HG02623 (cell line): Measurements from ENCODE around the gene GNS.

ENCODE experiments used
- ATAC-seq: cut with Tn5 transposase; IDR thresholded peaks from one replicate; pipeline ENCODE4 v1.9.1; 2021; ENCODE audit warnings: moderate library complexity; ENCODE audit not compliant: unreplicated experiment

The GNS gene

DNA sequence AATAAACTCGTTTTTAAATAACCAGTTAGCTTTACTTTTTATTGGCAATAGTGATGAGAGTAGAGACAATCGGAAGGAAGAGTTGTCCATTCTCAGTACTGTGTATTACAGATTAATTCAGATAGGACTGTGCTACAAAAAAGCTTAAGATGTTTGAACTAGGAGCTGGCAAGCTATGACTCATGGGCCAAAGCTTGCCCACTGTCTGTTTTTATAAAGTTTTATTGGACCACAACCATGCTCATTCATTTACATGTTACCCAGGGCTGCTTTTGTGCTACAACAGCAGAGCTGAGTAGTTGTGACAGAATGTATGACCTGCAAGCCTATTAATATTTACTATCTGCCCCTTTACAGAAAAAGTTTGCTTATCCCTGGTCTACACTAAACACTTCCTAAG is 19.4 kb downstream of the GNS start:
- ATAC-seq = no peak

DNA sequence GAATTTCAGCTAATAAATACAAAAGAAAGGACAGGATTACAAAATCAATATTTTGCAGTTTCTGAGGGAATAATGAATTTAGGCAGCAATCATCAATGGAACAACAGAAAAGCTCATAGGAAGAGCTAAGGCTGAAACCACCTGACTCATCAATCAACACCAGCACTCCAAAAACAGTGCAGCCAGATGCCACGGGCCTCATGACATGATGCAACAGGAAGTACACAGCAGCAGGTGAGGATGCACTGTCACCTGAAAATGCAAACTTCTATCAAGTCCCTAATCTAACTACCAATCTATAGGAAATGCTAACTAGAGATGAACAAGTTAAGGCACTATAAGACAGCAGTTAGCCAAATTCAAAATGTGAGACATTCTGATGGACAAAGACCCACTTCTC is 21.7 kb downstream of the GNS start:
- no peak for ATAC-seq

DNA sequence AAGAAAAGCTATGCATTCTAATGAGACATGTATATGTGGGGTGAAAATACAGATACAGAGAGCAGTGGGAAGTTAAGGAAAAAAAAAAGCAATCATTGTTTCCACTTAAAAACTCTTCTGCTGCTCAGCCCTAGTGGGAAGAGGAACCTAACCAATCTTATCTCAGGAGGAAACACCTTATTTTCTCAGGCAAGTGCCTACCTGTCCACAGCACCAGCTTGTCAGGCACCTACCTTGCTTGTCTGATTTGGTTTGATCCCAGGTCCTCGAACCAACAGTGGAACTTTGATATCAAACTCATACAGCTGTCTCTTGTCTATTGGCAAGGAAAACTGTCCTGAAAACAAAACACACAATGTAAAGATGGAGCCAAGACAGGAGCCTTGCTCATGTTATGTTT is 22.4 kb downstream of the GNS start:
- ATAC-seq = no peak

DNA sequence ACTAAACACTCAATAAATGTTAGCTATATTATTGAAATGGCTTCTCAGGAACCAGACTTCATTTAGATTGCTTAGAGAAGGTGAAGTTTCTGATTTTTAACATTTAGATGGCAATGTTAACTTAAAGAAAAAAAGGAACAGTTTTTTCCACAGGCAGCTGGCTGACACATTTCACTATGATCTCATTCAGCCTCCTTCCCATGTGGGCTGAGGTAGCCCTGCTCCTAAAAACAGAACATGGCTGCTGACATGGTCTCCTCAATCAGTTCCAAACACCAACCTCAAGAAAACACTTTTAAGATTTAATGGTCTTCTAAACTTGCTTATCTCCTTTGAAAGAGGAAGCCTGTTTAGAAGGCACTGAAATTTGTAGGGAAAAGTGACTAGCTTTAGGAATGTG is 23.8 kb downstream of the GNS start:
- ATAC-seq = no peak

DNA sequence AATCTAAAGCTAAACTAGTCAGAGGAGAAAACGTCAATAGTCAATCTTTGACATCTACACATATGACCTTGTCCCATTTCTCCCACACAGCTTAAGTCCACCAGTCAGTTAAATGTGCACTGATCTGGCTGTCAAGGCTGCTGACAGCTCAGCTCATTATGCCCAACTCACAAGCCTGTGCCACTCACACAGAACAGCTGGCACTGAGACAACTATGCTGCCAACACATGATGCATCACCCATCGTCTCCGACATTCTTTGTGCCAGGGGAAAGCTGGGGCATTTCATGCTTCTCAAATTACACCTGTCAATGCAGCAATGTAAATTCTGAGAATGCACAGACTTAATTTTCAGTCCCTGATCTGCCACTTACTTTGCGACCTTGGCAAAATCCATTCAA is 25.3 kb downstream of the GNS start:
- no peak for ATAC-seq

DNA sequence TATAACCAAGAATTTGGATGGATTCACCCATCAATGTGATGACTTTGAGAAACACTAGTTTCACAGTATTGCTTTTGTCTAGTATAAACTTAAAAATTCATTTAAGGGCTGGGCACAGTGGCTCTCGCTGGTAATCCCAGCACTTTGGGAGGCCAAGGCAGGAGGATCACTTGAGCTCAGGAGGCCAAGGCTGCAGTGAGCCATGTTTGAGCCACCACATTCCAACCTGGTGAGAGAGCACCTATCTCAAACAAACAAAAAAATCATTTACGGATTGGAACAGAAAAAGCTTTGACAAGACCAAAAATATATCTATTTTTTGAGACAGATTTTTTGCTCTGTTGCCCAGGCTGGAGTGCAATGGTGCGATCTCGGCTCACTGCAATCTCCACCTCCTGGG is 27.5 kb downstream of the GNS start:
- no peak for ATAC-seq

DNA sequence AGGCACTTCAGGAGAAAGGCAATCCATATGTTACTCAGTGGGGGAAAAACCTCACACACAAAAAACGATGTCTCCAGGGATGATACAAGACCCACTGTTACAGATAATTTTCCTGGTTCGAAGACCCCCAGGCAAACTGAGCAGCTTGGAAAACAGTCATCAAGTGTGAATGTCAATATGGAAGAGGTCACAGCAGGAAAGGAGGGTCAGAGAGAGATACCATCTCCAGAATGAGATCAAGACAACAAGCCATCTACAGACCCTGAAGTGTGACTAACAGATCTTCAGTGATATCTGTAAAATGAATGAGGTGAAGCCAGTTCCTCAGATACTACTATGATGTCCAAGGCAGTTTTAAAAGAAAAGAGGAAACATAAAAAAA is 28.6 kb downstream of the GNS start:
- ATAC-seq = no peak

DNA sequence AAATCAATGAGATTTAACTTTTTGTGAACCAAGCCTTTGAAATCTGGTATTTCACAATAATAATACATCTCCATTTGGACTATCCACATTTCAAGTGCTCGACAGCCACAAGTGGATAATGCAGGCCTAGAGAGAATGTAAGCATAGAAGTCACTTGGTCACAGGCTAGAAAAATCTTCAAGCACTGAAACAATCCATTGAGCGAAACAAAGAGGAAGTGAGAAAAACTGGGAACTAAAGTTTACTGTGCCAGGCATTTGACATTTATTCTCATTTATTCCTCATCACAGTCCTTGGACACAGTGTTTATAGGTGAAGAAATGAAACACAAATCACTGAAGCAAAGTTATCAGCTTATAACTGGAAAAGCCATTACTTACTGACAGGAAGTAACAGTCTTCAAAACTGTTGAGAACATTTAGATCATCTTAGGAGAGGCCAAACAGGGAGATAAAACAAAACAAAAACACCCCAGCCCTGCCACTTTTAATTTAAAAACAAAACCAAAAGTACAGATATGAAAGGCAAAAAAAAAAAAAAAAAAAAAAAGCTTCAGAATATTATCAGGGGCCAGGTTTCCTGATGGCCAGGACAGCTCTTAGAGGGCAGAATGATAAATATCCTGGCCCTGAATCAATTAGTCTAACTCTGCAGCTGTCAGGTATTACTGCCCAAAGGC is 29.2 kb downstream of the GNS start:
- no peak for ATAC-seq

DNA sequence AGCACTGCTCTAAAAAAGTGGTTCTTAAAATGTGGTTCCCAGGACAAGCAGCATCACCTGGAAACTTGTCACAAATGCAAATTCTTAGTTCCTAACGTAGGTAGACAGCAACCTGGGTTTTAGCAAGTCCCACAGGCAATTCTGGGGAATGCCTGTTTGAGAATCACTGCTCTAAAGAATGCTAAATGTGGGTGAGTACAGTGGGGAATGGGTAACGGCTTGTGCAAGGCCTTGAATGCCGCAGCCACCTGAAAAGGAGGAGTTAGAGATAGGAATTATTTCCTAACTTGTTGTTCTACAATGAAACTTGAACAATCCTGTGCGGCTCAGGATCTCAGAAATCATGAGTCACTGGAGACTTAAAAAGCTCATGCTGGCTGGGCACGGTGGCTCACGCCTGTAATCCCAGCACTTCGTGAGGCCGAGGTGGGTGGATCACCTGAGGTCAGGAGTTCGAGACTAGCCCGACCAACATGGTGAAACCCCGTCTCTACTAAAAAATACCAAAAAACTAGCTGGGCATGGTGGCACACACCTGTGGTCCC is 34.9 kb downstream of the GNS start:
- ATAC-seq = no peak

DNA sequence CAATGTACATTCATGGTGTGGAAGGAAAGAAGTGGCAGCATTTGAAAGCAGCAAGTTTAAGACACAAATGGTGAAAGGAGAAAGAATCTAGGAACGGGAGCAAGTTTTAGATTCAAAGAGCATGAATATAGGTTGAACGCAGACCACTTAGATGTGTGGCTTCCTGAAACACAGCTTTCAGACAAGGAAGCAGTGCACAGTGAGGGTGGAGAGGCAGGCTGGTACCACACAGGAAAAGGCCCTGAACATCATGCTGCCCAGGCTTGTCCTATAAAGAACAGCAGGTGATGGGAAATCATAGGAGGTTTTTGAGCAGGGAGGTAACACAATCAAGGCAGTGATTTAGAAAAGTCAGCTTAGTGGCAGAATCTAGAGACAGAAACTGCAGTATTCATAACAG is 35.6 kb downstream of the GNS start:
- no peak for ATAC-seq

DNA sequence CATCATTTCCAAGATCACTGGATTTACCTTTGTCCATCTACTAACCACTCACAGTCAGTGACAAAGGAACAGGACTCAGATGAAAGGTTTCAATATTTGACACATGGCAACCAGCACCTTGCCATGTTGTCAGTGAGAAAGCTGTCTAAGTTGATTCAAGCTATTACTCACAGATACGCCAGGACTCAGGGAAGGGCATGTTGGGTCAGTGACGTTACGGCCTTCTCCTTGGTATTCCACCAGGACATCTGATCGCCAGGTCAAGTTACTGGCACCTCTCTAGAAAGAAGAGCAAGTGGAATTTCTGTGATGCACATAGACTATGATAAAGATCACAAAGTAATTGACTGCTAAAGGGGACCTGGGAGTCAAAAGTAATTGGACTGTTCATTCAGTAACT is 36.4 kb downstream of the GNS start:
- ATAC-seq = no peak

DNA sequence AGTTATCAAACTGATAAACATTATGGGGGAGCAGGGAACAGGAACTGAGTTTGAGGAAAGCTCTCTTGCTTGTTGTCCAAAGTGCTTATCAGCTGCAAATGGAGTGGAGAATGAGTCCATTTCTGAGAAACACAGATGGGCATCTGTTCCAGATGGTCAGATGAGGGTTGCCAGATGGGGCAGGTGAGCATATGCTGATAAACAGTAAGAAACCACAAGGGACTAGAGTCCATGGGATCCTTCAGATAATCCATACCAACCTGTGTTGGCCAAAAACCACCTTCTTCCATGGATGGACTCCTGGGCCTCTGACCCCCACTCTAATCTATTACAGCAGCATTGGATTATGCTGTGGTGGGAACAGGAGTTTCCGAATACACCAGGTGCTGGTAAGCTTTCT is 38.3 kb downstream of the GNS start:
- no peak for ATAC-seq

DNA sequence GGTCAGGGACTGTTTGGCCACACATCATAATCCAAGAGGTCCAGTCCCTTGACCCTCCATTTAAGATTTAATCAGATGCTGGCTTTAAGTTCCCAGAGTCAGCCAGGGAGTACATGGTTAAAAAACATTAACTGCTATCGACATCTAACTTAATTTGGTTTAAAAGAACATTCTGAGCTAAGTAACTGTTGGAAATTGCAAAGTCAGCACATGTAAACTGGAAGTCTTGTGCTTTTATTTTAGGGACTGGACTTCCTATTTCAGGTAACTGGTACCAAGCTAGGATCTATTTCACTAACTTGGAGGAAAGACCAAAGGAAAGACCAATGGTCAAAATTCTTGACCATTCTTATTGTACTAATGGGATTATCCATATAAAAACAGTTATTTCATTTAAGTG is 40.6 kb downstream of the GNS start:
- no peak for ATAC-seq

DNA sequence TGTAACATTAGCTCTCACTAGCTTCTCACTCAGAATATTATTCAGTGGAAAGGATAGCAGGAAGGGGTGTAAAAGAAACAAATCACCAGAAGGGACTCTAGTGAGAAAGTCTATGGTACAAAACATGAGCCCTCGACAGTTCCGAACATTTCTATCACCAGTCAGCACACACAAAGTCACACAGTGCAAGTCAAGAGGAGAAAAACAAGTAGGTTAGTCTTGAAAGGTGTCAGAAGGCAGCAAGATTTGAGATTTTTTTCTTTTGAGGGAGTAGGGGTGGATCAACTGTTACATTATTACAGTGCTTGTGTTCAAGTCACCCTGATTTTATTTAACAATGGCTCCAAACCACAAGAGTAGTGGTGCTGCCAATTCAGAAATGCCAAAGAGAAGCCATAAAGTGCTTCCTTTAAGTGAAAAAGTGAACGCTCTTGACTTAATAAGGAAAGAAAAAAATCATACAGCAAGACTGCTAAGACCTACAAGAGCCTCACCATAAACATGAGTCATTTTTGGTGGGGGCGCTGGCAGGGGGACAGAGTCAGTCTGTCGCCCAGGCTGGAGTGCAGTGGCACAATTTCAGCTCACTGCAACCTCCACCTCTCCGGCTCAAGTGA is 42.3 kb downstream of the GNS start:
- no peak for ATAC-seq

DNA sequence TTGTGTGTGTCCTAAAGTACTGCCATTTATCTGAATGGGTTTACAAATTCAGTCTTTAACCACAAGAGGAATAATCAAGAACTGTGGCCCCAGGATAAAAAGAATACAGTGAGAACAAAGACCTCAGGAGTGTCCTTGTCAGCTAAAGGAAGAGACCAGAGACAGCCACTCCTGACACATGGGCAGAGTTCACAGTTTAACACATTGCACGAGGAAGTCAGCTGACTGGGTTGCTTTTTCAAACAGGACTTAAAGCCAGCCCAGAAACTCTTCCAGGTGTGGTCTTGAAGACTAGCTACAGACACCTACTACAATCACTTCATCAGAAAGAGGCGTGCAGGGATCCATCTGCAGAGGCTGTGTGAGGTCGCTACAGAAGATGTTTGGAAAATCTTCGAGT is 42.8 kb downstream of the GNS start:
- ATAC-seq = no peak

DNA sequence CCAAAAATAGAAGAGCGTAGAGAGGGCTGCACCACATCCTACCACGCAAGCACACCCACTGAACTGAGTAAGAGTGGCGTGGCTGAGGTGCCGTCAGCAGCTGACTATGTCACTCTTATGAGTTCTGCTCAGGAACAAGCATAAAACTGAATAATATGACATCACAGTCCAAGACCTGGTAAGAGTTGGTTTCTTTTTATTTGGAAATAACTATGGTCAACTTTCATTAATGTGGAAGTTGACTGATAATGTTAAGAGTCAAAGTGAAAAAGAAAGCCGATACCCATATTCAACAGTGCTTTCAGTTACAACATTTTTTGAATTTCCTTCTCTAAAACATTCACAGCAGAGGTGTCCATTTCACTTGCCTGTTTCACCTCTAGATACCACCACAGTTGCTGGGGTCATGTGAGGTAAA is 44.6 kb downstream of the GNS start:
- peak; percentile 65 for ATAC-seq

DNA sequence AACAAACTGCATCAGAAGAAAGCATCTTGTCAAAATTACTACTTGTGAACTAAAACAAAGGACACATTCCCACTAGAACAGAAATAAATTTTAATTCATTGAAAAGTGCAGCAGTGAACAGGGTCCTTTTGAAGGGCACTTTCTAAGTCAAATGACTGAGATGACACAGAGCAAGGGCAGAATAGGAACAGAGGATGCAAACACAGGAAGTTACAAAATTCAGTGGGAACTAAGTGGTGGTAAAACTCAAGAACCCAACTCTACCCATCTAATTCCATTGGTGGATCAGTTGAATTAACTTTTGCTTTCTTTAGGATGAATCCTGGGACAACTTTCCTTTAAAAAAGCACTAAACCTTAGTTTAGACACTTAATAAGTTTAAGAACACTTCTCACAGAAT is 45.8 kb downstream of the GNS start:
- no peak for ATAC-seq

DNA sequence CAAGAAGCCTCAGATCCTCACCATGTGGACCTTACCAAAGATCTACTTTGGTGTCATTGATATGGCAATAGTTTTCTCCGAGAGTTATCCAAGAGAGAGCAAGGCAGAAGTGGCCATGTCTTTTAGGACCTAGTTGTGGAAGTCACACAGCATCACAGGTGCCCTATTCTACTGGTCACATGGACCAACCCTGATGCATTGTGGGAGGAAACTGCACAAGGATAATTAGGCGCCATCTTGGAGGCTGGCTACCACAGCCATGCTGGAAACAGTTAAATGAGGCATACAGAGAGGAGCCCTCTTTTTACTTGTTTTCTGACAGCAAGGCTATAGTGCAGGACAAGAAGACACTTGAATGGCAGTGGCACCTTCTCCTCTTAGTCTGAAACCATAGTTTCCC is 49.8 kb downstream of the GNS start:
- ATAC-seq = no peak

DNA sequence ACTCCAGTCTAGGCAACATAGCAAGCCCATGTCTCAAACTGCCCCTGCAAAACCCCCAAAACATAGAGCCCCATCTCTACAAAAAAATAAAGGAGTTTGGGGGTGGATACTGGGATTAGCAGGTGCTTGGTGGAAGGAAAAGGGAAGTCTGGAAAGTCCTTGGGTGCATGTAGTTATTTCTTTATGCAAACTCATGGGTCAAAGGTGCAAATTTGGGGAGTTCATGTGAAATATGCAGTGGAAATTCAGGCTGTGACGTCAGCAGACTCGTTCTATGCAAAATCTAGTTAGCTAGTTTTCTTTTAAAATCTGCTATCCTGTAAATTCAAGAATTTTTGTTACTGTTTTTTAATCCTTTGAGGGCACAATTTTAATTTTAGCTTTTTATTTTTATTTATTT is 51.3 kb downstream of the GNS start:
- no peak for ATAC-seq

DNA sequence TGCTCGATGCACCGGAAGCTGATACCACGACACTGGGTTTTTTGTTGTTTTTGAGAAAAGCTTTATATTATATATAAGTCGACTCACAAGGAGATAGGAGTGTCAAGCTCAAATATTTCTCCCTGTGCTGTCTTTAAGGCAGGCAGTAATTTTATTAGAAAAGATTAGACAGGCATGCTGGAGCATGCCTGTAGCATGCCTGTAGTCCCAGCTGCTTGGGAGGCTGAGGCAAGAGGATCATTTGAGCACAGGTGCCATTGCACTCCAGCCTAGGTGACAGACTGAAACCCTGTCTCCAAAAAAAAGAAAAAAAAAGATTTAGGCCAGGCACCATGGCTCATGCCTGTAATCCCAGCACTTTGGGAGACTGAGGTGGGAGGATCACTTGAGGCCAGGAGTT is 51.8 kb downstream of the GNS start:
- no peak for ATAC-seq

DNA sequence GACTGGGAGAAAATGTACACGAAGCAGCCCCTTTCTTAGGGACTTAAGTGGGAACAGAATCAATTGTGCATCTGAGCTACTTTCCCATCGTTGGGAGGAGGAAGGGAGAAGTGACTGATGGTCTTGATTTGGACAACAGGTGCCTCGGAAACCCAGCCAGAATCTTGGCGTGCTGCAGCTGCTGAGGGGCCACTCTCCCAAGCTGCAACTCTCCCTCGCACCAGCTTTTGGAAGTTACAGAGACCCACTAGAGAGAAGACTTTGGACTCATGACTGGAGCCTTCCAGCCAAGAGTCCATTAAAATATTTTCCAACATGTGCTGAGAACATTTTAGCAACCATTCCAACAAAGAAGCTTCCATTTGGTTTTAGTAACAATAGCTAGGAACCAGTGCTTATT is 52.3 kb downstream of the GNS start:
- no peak for ATAC-seq

DNA sequence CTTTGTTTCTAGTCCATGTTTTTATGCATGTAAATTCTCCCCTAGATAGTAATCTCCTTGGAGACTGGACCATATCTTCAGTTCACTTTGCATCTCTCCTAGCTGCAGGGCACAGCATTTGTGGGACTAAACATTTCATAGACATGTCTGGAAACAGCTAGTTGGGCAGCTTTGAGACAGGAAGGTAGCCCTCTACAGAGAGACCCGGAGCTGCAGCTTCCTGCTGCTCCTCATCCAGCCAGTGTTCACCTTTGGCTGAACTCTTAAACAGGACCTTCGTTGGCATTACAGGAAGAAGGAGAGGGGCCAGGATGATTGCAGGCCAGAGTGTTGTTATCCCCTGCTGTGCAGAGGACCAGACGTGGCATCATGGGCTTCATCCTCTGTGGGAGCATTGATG is 52.9 kb downstream of the GNS start:
- ATAC-seq = no peak

DNA sequence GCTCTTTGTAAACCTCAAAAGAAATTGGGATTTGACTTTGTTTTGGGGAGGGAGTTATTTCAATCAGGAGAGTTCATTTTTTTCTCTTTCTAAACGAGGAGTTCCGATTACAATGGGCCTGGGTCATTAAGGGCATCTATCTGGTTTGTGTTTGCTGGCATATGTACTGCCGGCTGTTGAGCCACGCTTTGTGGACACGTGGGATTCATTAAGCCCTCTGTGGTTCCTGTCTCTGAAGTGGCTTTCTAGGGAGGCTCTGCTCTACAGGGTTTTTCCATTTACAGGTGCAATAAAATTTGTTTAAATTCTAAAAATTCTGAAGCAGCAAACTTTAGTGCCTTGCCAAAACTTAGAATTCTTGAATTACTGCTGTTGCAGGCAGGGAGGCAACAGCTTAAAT is 57.9 kb downstream of the GNS start:
- no peak for ATAC-seq
